Left forelimb (tissue), 1 donor: ENCODE measurements around the gene ZNF630.
"Not testable (repeated sequence)": the region's sequence is repeated elsewhere in the genome, so short reads cannot be mapped to it uniquely, and the experiment has no call there.

Source experiments
- DNase-seq: peaks from one replicate; pipeline ENCODE4 v3.0.0-alpha.2; 2018; ENCODE audit warnings: low spot score

ZNF630 gene

GRCh38 chrX:48071064-48071985, at the start of gene ZNF630:
TSS of gene ZNF630 (minus strand) at chrX:48071640. CDS start at chrX:48066886, 4,754 bp downstream.
- DNase-seq = peak; percentile 77

DNA sequence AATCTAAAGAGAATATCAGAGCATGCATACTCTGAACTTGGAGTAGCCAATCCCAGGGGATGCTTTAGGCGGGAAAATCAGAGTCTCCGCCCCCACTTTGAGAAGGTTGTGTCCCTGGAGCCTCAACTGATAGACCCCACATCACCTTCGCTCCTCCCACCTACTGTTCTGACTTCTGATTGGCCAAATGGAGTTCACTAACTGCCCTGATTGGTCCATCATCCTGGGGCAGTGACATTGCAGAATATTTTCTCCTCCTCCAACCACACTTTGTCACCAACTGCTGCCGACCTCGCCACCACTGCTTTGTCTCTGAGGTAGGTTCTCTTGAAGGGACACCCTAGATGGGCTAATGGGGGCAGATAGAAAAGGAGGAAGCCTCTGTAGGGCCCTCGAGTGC, 36.3 kb upstream of the ZNF630 start:
- DNase-seq = no peak

GRCh38 chrX:48102874-48103374, 31.5 kb upstream of the ZNF630 start:
- DNase-seq = no peak

DNA sequence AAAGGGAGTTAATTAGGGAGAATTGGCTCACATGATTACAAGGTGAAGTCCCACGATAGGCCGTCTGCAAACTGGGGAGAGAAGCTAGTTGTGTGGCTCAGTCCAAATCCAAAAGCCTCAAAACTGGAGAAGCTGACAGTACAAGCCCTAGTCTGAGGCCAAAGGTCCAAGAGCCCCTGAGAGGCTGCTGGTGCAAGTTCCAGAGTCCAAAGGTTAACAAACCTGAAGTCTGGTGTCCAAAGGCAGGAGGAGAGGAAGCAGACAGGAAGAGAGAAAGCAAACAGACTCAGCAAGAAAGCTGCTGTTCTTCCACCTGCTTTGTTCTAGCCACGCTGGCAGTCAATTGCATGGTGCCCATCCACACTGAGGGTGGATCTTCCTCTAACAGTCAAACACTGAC, 30.0 kb upstream of the ZNF630 start:
- DNase-seq = no peak

DNA sequence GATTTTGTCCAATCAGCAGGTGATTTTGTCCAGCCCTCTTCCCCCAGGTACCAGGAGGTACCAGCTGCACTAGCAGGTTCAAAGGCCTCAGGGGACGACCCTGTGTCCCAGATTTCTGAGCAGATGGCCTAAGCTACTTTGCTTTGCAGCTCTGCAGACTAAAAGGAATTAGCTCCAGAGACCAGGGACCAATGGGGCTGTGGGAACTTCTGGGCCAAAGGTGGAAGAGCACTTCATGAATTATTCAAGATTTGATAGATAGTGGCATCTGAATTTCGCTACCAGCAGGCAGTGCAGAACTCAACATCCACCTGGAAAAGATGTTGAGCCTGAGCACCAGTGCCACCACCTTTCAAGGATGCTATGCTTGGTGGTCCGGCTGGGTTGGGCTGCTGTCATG, 21.1 kb upstream of the ZNF630 start:
- DNase-seq = not testable (repeated sequence)

DNA sequence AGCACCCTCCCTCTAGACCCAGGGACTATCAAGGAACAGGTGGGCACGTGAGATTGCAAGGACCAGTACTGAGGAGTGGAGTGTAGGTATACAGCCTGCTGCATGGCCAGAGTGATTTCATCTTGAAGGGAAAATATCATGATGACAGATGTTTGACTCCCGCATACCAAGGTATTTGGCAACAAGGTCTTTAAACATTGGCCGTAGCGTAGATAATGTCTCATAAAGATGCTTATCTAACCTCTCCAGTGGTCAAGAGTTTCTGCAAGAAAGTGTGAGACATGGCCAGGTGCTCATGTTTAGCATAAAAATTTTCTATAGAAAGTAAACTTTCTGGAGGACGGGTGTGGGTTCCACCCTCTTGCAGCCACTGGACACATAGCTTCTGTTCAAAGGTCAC, 18.7 kb upstream of the ZNF630 start:
- DNase-seq = no peak

DNA sequence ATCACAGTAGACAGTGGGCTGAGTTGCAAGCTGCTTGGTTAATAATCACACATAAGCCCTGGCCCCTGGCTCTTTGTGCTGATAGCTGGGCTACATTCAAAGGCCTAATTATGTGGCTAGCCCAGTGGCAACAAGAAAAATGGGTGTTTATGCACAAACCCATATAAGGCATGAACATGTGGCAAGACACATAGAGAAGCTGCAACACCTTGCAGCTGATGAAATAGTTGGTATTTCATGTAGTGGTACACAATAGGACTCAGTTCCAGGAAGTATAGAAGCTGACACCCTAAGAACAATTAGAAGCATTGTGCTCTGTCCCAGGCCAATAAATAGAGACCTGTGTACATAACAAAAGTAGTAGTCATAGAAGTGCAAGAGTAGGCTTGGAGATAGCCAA, 14.6 kb upstream of the ZNF630 start:
- DNase-seq = no peak

DNA sequence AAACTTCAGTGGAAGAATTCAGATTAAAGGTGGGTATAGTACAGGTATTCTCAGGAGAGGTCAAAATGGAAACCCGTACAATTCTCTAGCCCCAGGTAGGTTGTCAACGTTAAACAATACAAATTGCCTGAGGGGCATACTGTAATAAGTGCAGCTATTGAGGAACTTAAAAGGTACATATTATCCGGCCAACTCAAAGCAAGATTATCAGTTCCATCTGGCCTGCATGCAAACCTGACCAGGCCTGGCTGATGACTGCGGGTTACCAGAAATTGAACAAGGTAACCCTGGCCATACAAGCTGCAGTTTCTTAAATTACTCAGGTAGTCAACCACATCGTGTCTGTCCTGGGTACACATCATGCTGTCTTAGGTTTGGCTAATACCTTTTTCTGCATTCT, 12.3 kb upstream of the ZNF630 start:
- DNase-seq = no peak

DNA sequence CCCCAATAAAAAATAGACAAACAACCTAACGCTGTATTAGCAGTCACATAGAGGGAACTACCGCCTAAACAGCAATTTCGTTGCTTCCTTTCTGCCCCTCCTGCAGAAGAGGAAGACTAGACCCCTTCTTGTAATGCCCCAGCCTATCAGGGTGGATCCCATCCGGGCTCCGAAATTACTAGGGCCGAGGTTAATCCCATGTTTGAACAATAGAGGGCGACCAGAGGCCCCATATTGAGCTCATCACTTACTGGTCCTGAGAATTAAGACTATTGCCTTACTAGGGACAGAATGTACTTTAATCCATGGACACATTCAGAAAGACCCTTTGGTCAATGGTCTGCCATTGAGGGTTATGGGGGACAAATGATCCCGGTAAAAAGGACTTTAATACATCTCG, 11.8 kb upstream of the ZNF630 start:
- DNase-seq = no peak

DNA sequence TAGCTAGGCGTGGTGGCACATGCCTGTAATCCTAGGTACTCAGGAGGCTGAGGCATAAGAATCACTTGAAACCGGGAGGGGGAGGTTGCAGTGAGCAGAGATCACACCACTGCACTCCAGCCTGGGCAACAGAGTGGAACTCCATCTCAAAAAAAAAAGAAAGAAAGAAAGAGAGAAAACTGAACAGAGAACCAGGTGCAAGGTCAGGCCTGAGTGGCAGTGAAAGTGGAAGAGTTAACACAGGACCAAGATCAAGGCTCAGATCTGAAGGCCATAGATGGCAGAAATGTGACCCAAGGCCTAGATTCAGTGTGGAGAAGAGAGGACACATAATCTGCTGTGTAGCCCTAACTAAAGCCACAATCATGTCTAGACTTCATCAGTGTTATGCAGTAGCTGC, 4.9 kb upstream of the ZNF630 start:
- no peak for DNase-seq

GRCh38 chrX:48071986-48072605, 656 bp upstream of the ZNF630 start:
- DNase-seq = no peak

DNA sequence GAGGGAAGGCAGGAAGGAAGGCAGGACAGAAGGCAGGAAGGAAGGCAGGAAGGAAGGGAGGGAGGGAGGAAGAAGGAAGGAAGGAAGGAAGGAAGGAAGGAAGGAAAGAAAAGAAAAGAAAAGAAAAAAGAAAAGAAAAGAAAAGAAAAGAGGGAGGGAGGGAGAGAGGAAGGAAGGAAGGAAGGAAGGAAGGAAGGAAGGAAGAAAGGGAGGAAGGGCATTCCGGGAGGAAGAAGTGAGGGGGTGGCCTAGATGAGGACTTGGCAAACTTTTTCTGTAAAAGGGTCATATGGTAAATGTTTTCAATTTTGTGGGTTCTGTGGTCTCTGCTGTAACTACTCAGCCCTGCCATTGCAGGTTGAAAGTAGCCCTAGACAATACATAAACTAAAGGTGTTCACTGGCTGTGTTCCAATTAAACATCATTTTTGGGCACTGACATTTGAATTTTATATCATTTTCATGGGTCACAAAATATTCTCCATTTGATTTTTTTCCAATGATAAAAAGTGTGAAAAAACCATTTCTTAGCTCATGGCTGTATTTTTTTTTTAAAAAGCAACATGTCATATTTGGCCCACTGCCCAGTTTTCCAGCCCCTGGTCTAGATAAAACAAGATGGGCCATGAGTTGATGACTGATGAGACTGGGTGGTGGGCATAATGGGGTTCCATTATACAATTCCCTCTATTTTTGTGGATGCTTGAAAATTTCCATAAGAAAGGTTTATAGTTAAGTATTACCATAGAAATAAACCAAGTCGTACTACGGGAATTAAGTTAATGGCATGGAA, 3.1 kb downstream of the ZNF630 start:
- no peak for DNase-seq

GRCh38 chrX:48064261-48064660, 7.2 kb downstream of the ZNF630 start:
- DNase-seq = no peak

GRCh38 chrX:48059296-48059639, 12.2 kb downstream of the ZNF630 start:
- DNase-seq = no peak

- no peak for DNase-seq
Observed at GRCh38 chrX:48058621-48059295, 12.7 kb downstream of the ZNF630 start.

DNA sequence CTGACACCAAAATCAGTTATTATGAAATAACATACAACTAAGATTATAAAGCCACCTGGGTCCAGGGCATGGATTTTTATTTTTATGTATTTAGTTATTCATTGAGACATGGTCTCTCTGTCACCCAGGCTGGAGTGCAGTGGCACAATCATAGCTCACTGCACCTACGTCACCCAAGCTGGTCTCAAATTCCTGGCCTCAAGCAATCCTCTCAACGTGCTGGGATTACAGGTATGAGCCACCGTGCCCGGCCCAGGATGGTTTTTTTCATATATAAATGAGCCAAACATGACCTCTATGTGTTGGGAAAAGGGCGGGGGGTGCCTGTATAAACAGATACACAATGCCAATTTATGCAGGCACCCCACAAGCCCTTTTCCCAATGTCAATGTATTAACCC, 24.6 kb downstream of the ZNF630 start:
- DNase-seq = no peak

DNA sequence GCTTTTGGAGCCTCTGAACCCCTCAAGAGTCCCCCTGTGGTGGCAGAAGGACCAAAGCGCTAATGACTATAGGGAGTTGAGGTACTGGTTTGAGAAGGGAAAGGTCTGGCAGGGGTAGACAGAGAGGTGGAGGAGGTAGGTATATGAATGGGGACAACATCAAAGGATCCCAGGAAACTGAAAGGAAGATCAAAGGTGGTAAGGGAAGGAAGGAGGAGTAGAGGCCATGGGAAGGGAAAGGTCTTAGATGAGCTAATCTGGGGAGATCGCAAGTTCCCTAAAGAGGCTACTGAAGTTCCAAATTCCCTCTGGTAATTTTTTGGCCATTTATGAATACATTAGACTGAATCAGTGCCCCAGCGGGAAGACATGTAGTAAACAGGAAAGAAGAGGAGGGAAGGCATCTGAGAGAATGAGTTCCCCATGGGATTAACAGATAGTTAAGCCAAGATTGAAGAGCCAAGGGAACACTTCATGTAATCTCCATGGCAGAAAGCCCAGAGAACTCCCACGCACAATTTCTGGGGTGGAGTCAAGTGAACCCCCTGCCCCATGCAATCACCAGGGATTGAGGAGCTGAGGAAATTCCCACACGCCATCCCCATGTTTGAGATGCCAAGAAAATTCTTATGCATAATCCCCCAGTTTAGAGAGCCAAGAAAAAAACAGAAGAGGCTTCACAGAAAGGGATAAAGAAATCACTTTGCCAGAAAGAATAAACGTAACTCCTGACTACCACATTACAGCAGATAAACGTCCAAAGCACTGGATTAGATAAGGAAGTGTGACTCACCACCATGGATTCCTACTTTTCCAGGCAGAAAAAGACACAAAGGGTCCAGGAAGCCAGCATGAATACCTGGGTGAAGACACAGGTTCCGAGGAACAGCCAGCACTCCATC, 25.8 kb downstream of the ZNF630 start:
- DNase-seq = no peak

GRCh38 chrX:48043056-48043455, 28.4 kb downstream of the ZNF630 start:
- DNase-seq = no peak

- no peak for DNase-seq
Observed at GRCh38 chrX:48035891-48036290, 35.5 kb downstream of the ZNF630 start.

- DNase-seq = not testable (repeated sequence)
Observed at GRCh38 chrX:48030641-48031173, 40.7 kb downstream of the ZNF630 start.

GRCh38 chrX:48030237-48030636, 41.2 kb downstream of the ZNF630 start:
- no peak for DNase-seq
